H1 (cell line): Measurements from ENCODE around the gene ACTR1B. TPM values are rescaled to one million over a fixed set of nuclear protein-coding genes. Genes with fewer than 3 reads are reported as not detected.

Experiments used
- CBX5 ChIP-seq: fragments of 300-800, 300-1000 bp; sonication (generic); IDR thresholded peaks from 2 replicates; pipeline ENCODE4 v1.7.1; 2016; ENCODE audit warnings: antibody characterized with exemption, low read length, low read depth
- CBX8 ChIP-seq: fragments of 300-800, 300-1000 bp; sonication (generic); IDR thresholded peaks from 2 replicates; pipeline ENCODE4 v1.7.1; 2016; ENCODE audit warnings: low read depth, low read length, borderline replicate concordance
- JUN ChIP-seq: IDR thresholded peaks from 2 replicates; pipeline ENCODE4 v1.6.1; 2011; ENCODE audit warnings: low read depth, mild to moderate bottlenecking, improper control_type of control experiment, low read length
- KDM5A ChIP-seq: fragments of 200-600 bp; IDR thresholded peaks from 2 replicates; pipeline ENCODE4 v1.7.1; 2012; ENCODE audit warnings: mild to moderate bottlenecking, low read length, inconsistent platforms, mixed read lengths
- MAFK ChIP-seq: IDR thresholded peaks from 2 replicates; pipeline ENCODE4 v1.6.1; 2012; ENCODE audit warnings: low read depth, mild to moderate bottlenecking, improper control_type of control experiment, low read length
- PHF8 ChIP-seq: fragments of 200-600 bp; sonication (generic); conservative IDR thresholded peaks from 2 replicates; pipeline ENCODE4 v1.7.1; 2012; ENCODE audit warnings: low read depth, mild to moderate bottlenecking, inconsistent platforms, low read length, moderate library complexity
- POLR2A ChIP-seq, 2 experiments: IDR thresholded peaks; 1 replicate in 1 of 2; 2 replicates in 1 of 2; pipeline ENCODE4 v1.6.1; 2011; ENCODE audit warnings: low read depth in 2 of 2, low read length in 2 of 2, mild to moderate bottlenecking in 2 of 2; ENCODE audit errors: control extremely low read depth in 1 of 2
- SIRT6 ChIP-seq: IDR thresholded peaks from one replicate; pipeline ENCODE4 v1.7.1; 2012; ENCODE audit warnings: low read length, inconsistent platforms
- SIX5 ChIP-seq: IDR thresholded peaks from 2 replicates; pipeline ENCODE4 v1.6.1; 2011; ENCODE audit warnings: mild to moderate bottlenecking, low read depth, low read length
- SUZ12 ChIP-seq: fragments of 200-600 bp; sonication (generic); IDR thresholded peaks from 2 replicates; pipeline ENCODE4 v1.6.1; 2012; ENCODE audit warnings: mild to moderate bottlenecking, inconsistent platforms, low read length, moderate library complexity, mixed read lengths
- YY1 ChIP-seq: IDR thresholded peaks from 2 replicates; pipeline ENCODE4 v1.6.1; 2011; ENCODE audit warnings: low read depth, mild to moderate bottlenecking, low read length
- polyA plus RNA-seq, 7 experiments: library from polyadenylated mRNA; depleted of rRNA in 3 of 7; stranded (reverse) in 5 of 7; unstranded in 2 of 7; fragments of >200 nt in 5 of 7; fragments of 200-250 nt in 2 of 7; gene quantifications; 1 replicate in 5 of 7; 2 replicates in 1 of 7; 4 replicates in 1 of 7; pipeline versions ENCODE4 v1.2.1 to v1.2.3, GENCODE V29; 2011 to 2013; ENCODE audit warnings: missing spikeins in 2 of 7, mixed read lengths in 2 of 7
- total RNA-seq: library from RNA; stranded (reverse); fragmentation: NEBNext Ultra II Directional; extraction: Animal tissue kit (Norgen Biotek cat#: 25700); gene quantifications from 2 replicates; pipeline ENCODE4 v1.2.1, GENCODE V29; 2021
- TF ChIP-seq, protein P1 (sequence below): fragments of 300-600 bp; sonication (generic); IDR thresholded peaks from 2 replicates; pipeline ENCODE4 v1.7.1; 2012; ENCODE audit warnings: low read length, moderate library complexity, mild to moderate bottlenecking, inconsistent platforms; ENCODE audit not compliant: insufficient replicate concordance

The ACTR1B gene
- total and polyA plus RNA-seq, 2 of the 8 experiments (the other 6 are each of a cell fraction or from before 2014, with no cell fraction given), result 40.7 to 56.0 TPM

GRCh38 chr2:97663962-97664635 lies at the start of gene ACTR1B (continued):
- TF ChIP-seq SIX5 (no peak), PHF8 (peak; percentile 62), CBX5 (no peak), SIRT6 (no peak), POLR2A (IDR thresholded peaks at IDR 0.05; ENCODE audit: control extremely low read depth in 1 of 2, low read depth in 2 of 2, low read length in 2 of 2) (peak in 1 of 2 experiments; percentile 89; a peak in 2 of 3 replicates), KDM5A (no peak), SUZ12 (no peak), JUN (peak; percentile 92), MAFK (no peak), YY1 (no peak), CBX8 (no peak)
- TF ChIP-seq, protein P1, sequence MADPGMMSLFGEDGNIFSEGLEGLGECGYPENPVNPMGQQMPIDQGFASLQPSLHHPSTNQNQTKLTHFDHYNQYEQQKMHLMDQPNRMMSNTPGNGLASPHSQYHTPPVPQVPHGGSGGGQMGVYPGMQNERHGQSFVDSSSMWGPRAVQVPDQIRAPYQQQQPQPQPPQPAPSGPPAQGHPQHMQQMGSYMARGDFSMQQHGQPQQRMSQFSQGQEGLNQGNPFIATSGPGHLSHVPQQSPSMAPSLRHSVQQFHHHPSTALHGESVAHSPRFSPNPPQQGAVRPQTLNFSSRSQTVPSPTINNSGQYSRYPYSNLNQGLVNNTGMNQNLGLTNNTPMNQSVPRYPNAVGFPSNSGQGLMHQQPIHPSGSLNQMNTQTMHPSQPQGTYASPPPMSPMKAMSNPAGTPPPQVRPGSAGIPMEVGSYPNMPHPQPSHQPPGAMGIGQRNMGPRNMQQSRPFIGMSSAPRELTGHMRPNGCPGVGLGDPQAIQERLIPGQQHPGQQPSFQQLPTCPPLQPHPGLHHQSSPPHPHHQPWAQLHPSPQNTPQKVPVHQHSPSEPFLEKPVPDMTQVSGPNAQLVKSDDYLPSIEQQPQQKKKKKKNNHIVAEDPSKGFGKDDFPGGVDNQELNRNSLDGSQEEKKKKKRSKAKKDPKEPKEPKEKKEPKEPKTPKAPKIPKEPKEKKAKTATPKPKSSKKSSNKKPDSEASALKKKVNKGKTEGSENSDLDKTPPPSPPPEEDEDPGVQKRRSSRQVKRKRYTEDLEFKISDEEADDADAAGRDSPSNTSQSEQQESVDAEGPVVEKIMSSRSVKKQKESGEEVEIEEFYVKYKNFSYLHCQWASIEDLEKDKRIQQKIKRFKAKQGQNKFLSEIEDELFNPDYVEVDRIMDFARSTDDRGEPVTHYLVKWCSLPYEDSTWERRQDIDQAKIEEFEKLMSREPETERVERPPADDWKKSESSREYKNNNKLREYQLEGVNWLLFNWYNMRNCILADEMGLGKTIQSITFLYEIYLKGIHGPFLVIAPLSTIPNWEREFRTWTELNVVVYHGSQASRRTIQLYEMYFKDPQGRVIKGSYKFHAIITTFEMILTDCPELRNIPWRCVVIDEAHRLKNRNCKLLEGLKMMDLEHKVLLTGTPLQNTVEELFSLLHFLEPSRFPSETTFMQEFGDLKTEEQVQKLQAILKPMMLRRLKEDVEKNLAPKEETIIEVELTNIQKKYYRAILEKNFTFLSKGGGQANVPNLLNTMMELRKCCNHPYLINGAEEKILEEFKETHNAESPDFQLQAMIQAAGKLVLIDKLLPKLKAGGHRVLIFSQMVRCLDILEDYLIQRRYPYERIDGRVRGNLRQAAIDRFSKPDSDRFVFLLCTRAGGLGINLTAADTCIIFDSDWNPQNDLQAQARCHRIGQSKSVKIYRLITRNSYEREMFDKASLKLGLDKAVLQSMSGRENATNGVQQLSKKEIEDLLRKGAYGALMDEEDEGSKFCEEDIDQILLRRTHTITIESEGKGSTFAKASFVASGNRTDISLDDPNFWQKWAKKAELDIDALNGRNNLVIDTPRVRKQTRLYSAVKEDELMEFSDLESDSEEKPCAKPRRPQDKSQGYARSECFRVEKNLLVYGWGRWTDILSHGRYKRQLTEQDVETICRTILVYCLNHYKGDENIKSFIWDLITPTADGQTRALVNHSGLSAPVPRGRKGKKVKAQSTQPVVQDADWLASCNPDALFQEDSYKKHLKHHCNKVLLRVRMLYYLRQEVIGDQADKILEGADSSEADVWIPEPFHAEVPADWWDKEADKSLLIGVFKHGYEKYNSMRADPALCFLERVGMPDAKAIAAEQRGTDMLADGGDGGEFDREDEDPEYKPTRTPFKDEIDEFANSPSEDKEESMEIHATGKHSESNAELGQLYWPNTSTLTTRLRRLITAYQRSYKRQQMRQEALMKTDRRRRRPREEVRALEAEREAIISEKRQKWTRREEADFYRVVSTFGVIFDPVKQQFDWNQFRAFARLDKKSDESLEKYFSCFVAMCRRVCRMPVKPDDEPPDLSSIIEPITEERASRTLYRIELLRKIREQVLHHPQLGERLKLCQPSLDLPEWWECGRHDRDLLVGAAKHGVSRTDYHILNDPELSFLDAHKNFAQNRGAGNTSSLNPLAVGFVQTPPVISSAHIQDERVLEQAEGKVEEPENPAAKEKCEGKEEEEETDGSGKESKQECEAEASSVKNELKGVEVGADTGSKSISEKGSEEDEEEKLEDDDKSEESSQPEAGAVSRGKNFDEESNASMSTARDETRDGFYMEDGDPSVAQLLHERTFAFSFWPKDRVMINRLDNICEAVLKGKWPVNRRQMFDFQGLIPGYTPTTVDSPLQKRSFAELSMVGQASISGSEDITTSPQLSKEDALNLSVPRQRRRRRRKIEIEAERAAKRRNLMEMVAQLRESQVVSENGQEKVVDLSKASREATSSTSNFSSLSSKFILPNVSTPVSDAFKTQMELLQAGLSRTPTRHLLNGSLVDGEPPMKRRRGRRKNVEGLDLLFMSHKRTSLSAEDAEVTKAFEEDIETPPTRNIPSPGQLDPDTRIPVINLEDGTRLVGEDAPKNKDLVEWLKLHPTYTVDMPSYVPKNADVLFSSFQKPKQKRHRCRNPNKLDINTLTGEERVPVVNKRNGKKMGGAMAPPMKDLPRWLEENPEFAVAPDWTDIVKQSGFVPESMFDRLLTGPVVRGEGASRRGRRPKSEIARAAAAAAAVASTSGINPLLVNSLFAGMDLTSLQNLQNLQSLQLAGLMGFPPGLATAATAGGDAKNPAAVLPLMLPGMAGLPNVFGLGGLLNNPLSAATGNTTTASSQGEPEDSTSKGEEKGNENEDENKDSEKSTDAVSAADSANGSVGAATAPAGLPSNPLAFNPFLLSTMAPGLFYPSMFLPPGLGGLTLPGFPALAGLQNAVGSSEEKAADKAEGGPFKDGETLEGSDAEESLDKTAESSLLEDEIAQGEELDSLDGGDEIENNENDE, result no peak
